Panc1 (cell line): ENCODE data around the gene CCDC178. TPM values are rescaled to one million over a fixed set of nuclear protein-coding genes. Genes with fewer than 3 reads are reported as not detected.

ENCODE experiments used
- ATAC-seq: fragments of 200-7000 bp; cut with Tn5 transposase; 2 replicates; pipeline ENCODE4 v1.9.1; 2020; ENCODE audit warnings: mild to moderate bottlenecking, moderate library complexity
- BruUV-seq: library from RNA; stranded (reverse); fragments of 400-500 nt; replicated peaks from 2 replicates; lab custom pipeline; 2021; lab: Mats Ljungman, UMichigan
- CTCF ChIA-PET: fragments of 300-600 bp; sonication (Branson Sonifier 250); formaldehyde crosslinking; loops from one replicate; lab custom pipeline; 2022; ENCODE audit warnings: antibody characterized with exemption; lab: Charles Lee
- POLR2A ChIA-PET: fragments of 300-600 bp; sonication (Branson Sonifier 250); formaldehyde crosslinking; loops from one replicate; lab custom pipeline; 2022; ENCODE audit warnings: antibody characterized with exemption; lab: Charles Lee
- DNase-seq: peaks from one replicate; pipeline ENCODE4 v3.0.0-alpha.2; 2010; ENCODE audit warnings: low read depth, low spot score
- H3K27ac ChIP-seq: 2 replicates; pipeline ENCODE4 v1.5.1; 2011; ENCODE audit warnings: mild to moderate bottlenecking, low read length, inconsistent platforms
- H3K27me3 ChIP-seq: fragments of 200-500 bp; sonication (Bioruptor generic); 2 replicates; pipeline ENCODE4 v1.6.0; 2014; ENCODE audit warnings: low read length, inconsistent platforms; ENCODE audit not compliant: control insufficient read depth, insufficient read depth
- H3K36me3 ChIP-seq: fragments of 200-500 bp; sonication (Bioruptor generic); 2 replicates; pipeline ENCODE4 v1.5.1; 2014; ENCODE audit warnings: inconsistent platforms, mild to moderate bottlenecking, low read length, moderate library complexity; ENCODE audit not compliant: control insufficient read depth, insufficient read depth
- H3K4me1 ChIP-seq: 2 replicates; pipeline ENCODE4 v1.5.1; 2011; ENCODE audit warnings: inconsistent platforms, mild to moderate bottlenecking, low read length, moderate library complexity; ENCODE audit not compliant: control insufficient read depth, insufficient read depth
- H3K4me3 ChIP-seq, 2 experiments: 2 replicates each; pipeline ENCODE4 v1.5.1; 2011 to 2012; ENCODE audit warnings: low read depth in 2 of 2, low read length in 2 of 2, mild to moderate bottlenecking in 2 of 2, inconsistent platforms in 1 of 2, moderate library complexity in 1 of 2
- H3K9me3 ChIP-seq: fragments of 200-500 bp; sonication (Bioruptor generic); 2 replicates; pipeline ENCODE4 v1.5.1; 2014; ENCODE audit warnings: low read depth, mild to moderate bottlenecking, inconsistent platforms, low read length, moderate library complexity; ENCODE audit not compliant: control insufficient read depth, insufficient read depth
- CTCF ChIP-seq: fragments of 450-650 bp; IDR thresholded peaks from 2 replicates; pipeline ENCODE4 v1.5.1; 2017; ENCODE audit warnings: mild to moderate bottlenecking
- POLR2AphosphoS5 ChIP-seq: IDR thresholded peaks from 2 replicates; pipeline ENCODE4 v1.6.1; 2012; ENCODE audit warnings: mild to moderate bottlenecking, low read depth, low read length, moderate library complexity
- REST ChIP-seq, 2 experiments: IDR thresholded peaks; 2 replicates each; pipeline ENCODE4 v1.6.1; 2011 to 2012; ENCODE audit warnings: low read depth in 2 of 2, control low read depth in 1 of 2, low read length in 1 of 2, mild to moderate bottlenecking in 1 of 2, moderate library complexity in 1 of 2; ENCODE audit not compliant: insufficient read depth in 1 of 2
- SIN3A ChIP-seq: IDR thresholded peaks from 2 replicates; pipeline ENCODE4 v1.6.1; 2012; ENCODE audit warnings: low read depth, mild to moderate bottlenecking, low read length, moderate library complexity, borderline replicate concordance; ENCODE audit not compliant: insufficient read depth
- TCF7L2 ChIP-seq: IDR thresholded peaks from 2 replicates; pipeline ENCODE4 v1.6.1; 2011; ENCODE audit warnings: mild to moderate bottlenecking, low read depth, low read length, inconsistent platforms
- in situ Hi-C: cut with HindIII; loops from 2 replicates; pipeline ENCODE4 v1.10.0; 2016; ENCODE audit warnings: low sequenced_read_pairs, low pct_unique_long_range_greater_than_20kb
- intact Hi-C: fragments of 100-400 bp; cut with micrococcal nuclease; formaldehyde crosslinking; loops from one replicate; pipeline ENCODE4 v1.10.0; 2022; ENCODE audit not compliant: unreplicated experiment
- total RNA-seq: library from RNA; stranded (reverse); gene quantifications from one replicate; pipeline ENCODE4 v1.2.1, GENCODE V29; 2021; ENCODE audit not compliant: unreplicated experiment

The CCDC178 gene
- total RNA-seq, 1 experiment from 2014 or later: not detected

GRCh38 chr18:33356735-33357134 lies 83.8 kb downstream of the CCDC178 start:
- intact Hi-C loops (no loop called here), in situ Hi-C loops (no loop called here)
- ATAC-seq: no peak
- no peaks in the 10 kb centered on the region for H3K27me3 ChIP-seq
- TF ChIP-seq CTCF (no peak), TCF7L2 (no peak), POLR2AphosphoS5 (no peak), REST (IDR thresholded peaks at IDR 0.05; ENCODE audit: insufficient read depth in 1 of 2, low read depth in 2 of 2, low read length in 1 of 2) (no peak), SIN3A (no peak)
- no peak for DNase-seq
- CTCF ChIA-PET: no interaction called here
- BruUV-seq: no TSS peak
- H3K36me3 ChIP-seq: no peaks in the 10 kb centered on the region
- no peaks in the 10 kb centered on the region for H3K4me1 ChIP-seq
- H3K9me3 ChIP-seq: no peaks in the 10 kb centered on the region
- no peak overlapping the region for H3K4me3 ChIP-seq
- POLR2A ChIA-PET: no interaction called here
- H3K27ac ChIP-seq: no peak overlapping the region

GRCh38 chr18:33355756-33356155 lies 84.8 kb downstream of the CCDC178 start:
- CTCF ChIA-PET: no interaction called here
- H3K9me3 ChIP-seq: no peaks in the 10 kb centered on the region
- DNase-seq (no peak), ATAC-seq (no peak)
- H3K36me3 ChIP-seq: no peaks in the 10 kb centered on the region
- H3K27me3 ChIP-seq: no peaks in the 10 kb centered on the region
- intact Hi-C loops: no loop called here
- H3K4me3 ChIP-seq: no peak overlapping the region
- no peaks in the 10 kb centered on the region for H3K4me1 ChIP-seq
- no TSS peak for BruUV-seq
- TF ChIP-seq CTCF (no peak), REST (IDR thresholded peaks at IDR 0.05; ENCODE audit: insufficient read depth in 1 of 2, low read depth in 2 of 2, low read length in 1 of 2) (no peak), POLR2AphosphoS5 (no peak), SIN3A (no peak), TCF7L2 (no peak)
- no peak overlapping the region for H3K27ac ChIP-seq
- POLR2A ChIA-PET: no interaction called here
- in situ Hi-C loops: no loop called here
